HG03139 (cell line): ENCODE results near the gene USE1.
A peak's percentile ranks its signal among the peaks of the same experiment; 100 is the strongest.

Source experiments
- ATAC-seq: cut with Tn5 transposase; IDR thresholded peaks from one replicate; pipeline ENCODE4 v1.9.1; 2021; ENCODE audit not compliant: unreplicated experiment

Gene USE1

DNA sequence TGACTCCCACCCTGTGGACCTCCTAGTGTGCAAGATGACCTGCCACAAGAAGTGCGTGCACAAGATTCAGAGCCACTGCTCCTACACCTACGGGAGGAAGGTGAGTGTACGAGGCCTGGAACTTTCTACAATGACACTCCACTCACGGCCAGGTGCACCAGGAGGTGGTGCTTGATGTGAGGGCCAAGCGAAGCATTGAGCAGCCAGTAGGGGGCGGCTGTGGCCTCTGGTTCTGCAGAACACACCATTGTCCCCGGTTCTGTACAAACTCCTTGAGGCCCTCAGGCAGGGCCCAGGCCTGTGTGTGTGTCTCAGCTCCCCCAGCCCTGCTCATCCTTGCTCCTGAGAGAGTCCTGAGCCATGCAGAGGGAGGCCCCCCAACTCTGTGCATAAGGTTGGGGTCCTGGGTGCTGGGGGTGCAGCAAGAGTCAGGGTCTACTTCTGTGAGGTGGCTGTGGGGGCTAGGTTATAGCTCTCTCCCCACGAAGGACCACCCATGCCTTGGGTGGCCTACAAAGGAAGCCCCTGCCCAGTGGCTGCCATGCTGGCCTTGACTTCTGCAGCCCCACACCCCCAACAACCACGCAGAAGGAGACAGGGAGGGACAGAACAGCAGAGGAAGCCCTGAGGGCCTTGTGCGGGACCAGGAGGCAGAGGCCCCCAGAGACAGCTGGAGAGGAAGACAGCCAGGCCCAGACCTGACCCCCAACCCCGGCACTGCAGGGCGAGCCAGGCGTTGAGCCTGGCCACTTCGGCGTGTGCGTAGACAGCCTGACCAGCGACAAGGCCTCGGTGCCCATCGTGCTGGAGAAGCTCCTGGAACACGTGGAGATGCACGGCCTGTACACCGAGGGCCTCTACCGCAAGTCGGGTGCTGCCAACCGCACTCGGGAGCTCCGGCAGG is 9.7 kb upstream of the USE1 start:
- no peak for ATAC-seq

DNA sequence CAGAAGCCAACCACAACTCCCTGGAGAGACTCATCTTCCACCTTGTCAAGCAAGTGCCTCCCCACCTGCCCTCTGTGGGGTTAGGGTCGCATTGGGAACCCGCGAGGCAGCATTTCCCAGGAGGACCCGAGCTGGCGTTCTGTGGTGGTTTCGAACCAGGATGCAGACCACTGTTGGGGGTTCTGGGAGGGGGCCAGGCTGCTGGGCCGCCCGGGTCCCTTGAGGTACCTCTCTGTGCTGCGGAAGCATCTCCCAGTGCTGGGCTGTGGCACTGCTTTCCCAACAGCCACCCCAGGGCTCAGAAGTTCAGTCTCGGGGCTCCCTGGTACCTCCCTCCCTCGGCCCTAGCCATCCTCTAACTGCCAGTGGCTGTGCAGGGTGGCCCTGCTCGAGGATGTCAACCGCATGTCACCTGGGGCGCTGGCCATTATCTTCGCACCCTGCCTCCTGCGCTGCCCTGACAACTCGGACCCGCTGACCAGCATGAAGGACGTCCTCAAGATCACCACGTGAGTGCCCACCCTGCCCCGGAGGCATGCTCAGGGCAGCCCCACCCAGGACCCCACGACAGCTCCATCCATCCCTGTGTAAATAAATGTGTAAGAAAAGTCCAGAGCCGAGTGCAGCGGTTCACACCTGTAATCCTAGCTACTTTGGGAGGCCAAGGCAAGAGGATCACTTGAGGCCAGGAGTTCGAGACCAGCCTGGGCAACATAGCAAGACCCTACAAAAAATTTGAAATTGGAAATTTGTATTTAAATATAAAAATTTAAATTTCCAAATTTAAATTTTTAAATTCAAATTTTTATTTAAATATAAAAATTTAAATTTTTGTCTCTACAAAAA is 8.2 kb upstream of the USE1 start:
- no peak for ATAC-seq

DNA sequence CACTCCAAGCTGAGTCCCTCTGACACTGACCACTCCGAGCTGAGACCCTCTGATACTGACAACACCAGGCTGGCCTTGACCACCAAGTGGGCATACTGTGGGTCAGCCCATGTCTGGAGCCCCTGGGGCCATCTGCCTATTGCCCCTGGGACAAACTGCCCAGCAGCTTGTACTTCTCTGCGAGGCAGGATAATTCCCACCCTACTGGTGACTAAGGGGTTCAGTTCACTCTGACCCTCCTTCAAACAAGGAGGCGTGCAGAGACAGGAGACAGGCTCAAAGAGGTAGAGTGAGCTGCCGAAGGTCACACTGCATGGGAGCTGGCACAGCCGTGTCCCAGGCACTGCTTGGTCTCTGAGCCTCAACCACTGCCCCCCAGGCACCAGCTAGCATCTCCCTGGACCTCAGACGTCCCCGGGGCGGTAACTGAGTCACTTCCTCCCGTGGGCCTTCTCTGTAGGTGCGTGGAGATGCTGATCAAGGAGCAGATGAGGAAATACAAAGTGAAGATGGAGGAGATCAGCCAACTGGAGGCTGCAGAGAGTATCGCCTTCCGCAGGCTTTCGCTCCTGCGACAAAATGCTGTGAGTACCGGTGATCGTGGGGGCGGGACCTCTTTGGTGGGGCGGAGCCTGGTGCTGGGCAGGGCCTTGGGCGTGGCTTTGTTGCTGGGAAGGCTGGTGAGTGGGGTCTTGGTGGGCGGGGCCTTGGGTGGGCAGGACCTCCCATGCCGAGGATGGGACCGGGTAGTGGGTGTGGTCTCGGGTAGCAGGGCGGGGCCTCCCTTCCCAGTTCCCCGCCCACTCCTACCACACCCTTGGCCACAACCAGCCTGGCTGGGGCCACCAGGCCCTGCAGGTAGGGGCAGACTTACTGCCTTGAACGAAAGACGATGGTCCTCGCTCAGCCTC is 5.8 kb upstream of the USE1 start:
- no peak for ATAC-seq

DNA sequence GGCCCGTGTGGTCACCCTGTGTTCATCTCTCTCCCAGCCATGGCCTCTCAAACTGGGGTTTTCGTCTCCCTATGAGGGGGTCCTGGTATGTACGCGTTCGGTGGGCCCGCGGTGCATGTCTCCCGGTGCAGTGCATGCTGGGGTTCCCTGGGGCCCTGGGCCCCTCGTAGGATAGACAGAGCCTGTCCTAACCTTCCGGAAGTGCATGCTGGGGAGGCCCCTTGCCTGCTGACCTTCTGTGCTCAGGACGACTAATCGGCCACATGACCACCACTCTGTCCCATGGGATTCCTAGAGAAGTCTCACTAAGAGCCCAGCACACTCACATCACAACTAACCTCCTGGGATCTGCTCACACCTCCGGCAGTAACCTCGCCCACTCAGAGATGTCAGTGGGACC is 4.9 kb upstream of the USE1 start:
- ATAC-seq = no peak

DNA sequence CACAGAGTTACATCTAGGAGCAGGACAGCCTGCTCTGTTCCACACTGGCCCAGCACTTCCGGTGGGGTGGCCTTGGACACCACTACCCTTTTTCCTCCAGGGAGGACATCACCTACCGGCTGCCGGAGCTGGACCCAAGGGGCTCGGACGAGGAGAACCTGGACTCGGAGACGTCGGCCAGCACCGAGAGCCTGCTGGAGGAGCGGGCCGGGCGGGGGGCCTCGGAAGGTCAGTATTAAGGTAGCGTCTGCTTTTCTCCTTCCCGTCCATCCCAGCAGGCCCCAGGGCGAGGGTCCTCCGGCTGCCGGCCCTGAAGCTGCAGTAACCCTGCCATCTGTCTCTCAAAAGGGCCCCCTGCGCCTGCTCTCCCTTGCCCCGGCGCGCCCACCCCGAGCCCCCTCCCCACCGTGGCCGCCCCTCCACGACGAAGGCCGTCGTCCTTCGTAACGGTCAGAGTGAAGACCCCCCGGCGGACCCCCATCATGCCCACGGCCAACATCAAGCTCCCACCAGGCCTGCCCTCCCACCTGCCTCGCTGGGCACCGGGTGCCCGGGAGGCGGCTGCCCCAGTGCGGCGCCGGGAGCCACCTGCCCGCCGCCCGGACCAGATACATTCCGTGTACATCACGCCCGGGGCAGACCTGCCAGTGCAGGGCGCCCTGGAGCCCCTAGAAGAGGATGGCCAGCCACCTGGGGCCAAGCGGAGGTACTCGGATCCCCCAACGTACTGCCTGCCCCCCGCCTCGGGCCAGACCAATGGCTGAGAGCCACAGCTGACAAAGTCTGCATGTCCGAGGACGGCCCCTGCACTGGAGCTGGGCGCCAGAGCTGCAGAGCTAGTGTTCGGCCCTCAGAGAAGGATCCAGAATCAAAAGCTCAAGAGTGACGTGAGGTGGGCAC is 3.4 kb upstream of the USE1 start:
- no peak for ATAC-seq

DNA sequence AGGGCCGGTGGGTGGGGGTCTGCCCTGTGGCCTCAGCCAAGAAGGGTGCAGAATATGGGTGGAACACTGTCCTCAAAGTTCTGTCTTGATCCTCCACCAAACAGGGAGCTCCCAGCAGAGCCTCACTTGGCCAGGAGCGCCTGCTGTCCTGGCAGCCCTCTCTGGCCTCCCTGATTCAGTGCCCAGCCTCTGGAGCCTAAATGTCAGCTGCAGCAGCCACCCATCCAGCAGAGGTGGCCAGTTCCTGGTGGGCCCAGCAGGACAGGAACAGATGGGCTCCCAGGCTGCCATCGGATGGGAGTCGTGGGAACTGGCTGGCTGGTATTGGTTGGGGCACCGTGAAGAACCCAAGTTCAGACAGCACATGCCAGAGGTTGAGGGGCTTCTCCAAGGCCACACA is 1.8 kb upstream of the USE1 start:
- no peak for ATAC-seq

DNA sequence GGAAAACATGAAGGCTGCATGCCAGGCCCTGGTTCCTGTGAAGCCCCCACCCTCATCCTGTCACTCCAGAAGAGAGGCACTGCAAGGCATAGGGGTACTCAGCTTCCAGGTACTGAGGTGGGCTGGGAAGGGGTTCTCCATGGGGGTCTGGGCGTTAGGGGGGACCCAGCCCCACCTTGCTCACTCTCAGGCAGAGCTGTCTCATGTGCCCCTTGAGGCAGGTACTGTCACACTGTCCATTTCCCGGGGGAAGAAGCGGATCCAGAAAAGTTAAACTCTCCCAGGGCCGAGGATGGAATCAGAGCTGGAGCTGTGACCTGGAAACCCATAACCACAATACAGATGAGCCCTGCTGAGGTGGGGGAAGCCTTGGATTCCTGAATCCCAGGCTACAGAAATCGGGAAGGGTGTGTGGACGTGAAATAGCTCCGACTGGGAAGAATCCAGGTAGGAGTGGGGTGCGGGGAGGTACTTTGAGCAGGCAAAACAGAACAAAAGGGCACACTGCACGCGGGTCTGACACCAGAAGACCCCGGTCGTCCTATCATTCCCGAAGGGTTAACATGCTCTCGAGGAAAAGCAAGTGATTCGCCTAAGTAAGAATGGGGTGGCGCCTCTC is 540 bp upstream of the USE1 start:
- ATAC-seq = no peak

DNA sequence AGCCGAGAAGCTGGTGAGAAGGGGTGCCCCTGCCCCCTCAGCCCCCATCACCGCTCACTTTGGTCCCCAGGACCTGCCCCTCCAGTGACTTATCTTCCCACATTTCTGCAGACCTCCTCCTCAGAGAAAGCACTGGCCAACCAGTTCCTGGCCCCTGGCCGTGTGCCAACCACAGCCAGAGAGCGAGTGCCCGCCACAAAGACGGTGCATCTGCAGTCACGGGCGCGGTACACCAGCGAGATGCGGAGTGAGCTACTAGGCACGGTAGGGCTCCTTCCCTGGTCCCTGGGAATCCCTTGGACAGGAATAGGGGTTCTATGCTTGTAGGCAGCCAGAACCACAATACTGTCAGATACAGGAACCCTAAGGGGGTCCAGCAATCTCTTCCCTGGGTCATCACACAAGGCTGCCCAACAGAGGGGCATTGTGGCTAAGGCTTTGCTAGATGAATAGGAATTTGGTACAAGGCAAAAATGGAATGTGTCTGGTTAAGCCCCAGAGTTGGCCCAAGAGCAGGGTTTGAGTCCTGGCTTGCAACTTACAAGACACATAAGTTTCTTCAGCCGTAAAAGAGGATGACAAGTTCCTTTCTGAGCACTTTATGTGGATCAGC is 1.0 kb downstream of the USE1 start:
- ATAC-seq = no peak

DNA sequence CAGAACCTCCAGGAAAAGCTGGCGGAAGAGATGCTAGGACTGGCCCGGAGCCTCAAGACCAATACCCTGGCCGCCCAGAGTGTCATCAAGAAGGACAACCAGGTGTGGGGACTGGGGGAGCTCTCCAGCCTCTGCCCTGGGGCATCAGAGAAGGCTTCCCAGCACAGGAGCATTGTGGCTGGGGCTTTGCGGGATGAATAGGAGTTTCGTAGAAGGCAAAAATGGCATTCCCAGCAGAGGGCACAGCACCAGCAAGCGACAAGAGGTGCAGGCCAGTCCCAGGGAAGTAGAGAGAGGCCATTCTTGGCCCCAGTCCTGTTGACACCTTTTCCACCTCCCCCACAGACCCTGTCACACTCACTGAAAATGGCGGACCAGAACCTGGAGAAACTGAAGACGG is 4.1 kb downstream of the USE1 start:
- ATAC-seq = no peak

DNA sequence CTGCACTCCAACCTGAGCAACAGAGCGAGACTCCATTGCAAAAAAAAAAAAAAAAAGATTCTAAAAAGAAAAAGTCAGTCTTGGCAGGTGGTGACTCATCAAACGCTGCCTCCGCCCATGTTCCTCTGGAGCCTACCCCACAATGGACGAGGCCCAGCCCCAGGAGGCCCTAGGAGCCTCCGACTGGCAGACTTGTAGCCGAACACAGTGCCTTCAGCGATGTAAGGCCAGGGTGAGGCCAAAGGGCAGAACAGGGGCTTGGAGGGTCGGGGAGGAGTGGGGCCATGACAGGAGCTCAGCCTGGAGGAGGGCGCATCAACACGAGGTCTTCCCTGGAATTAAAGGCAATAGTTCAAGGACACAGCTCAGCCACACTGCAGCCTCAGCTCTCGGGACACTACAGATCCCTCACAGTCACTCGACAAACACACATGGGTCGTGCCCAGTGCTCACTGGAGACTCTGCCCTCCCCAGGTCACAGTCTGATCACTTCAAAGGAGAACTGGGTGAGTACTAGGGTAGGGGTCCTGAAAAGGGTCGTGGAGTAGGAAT is 5.1 kb downstream of the USE1 start:
- ATAC-seq = no peak

DNA sequence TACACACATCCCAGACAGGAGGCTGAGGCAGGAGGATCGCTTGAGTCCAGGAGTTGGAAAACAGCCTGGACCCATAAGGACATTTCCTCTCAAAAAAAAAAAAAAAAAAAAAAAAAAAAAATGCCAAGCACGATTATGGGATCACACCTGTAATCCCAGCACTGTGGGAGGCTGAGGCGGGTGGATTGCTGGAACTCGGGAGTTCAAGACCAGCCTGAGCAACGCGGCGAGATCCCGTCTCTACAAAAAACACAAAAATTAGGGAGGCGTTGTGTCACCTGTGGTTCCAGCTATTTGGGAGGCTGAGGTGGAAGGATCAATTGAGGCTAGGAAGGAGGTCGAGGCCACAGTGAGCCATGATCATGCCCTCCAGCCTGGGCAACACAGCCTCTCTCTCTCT is 9.9 kb downstream of the USE1 start:
- no peak for ATAC-seq

DNA sequence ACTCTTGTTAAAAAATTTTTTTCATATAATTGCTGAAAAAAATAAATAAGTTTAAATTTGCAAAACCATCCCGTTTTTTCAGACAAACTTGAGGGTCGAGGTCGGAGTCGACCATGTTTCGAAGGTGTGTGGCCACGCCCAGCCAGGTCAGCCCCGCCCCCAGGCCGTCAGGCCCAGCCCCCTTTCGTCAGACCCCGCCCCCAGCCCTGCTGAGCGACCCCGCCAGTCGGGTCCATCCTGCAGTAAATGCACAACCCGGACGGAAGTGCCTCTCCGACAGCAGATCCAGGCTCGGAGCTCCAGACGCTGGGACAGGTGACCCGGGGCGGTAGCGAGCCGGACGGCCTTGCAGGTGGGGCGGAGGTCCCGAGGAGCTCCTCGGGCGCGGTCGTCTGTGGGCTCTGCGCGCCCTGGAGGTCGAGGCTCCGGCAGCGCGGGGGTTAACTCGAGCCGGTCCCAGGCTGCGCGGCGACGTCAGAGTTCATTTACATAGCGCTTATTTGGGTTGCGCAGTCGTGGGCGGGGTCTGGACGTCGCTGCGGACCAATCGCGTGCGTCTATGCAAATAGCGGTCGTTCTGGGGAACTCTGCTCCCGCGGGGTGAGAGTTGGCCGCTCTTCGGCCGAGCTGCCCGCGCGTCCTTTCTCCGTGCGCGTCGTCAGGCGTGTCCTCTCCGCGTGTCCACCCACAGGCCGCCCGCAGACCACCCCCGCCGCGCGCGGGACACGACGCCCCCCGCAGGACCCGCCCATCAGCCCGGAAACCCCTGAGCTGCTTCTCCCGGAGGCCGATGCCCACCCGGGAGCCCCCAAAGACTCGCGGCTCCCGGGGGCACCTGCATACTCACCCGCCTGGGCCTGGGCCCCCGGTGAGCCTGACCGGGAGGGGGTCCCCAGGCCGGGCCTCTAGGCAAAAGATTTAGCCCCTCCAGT is 11.1 kb downstream of the USE1 start, which contains the start of gene OCEL1:
Gene OCEL1 (plus strand): TSS at position 225 of the 932 bp plus-strand sequence. CDS start 22 bp downstream, at position 247.
- ATAC-seq = peak; percentile 86

DNA sequence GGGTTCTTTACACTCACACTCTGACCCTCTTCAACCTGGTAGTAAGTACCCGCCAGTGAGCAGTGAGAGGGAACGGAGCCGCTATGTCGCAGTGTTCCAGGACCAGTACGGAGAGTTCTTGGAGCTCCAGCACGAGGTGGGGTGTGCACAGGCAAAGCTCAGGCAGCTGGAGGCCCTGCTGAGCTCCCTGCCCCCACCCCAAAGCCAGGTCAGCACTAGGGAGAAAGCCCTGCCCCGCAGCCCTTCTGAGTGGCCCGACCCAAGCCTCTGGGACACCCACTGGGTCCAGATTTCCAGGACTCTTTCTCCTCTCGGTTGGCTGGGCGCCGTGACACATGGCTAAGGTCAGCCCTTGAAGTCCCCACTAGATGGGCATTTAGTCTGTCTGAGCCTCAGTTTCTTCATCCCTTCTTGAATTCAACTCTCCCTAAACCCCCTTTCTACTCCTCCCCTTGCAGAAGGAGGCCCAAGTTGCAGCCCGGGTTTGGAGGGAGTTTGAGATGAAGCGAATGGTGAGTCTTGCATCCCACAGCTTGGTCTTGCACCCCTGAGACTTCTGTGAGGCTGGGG is 12.7 kb downstream of the USE1 start:
- ATAC-seq = no peak

DNA sequence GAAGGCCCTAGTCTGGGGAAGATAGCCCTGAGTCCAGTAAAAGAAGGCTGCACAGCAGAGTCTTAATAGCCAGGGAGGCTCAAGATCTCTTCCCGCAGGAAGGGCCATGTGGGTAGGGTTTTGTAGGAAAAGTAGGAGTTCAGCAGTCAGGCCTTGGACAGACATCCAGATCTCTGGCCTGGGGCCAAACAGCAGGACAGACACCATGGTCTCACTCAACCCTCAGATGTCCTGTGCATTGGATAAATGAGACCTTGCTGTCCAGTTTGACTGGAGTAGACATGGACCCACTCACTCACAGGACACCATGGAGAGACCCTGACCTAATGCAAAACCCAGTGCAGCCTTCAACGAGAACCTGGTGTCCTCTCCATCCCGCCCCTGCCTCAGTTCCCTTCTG is 14.7 kb downstream of the USE1 start:
- ATAC-seq = no peak

DNA sequence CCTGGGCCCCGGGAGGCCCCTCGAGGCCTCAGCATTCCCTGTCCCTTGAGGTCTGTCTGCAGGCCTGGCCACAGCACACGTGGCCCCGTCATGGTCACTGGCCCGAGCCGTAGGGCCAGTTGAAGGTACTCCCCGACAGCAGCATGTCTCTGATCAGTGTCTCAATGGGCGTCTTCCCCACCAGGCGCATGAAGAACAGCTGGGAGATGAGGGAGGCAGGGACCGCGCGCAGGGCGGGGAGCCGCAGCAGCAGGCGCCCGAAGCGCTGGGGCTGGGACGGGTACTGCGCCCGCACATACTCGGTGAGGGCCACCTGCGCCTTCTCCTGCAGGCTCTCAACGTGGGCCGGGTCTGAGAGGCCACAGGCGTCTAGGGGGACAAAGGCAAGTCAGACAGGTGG is 17.1 kb downstream of the USE1 start:
- no peak for ATAC-seq

DNA sequence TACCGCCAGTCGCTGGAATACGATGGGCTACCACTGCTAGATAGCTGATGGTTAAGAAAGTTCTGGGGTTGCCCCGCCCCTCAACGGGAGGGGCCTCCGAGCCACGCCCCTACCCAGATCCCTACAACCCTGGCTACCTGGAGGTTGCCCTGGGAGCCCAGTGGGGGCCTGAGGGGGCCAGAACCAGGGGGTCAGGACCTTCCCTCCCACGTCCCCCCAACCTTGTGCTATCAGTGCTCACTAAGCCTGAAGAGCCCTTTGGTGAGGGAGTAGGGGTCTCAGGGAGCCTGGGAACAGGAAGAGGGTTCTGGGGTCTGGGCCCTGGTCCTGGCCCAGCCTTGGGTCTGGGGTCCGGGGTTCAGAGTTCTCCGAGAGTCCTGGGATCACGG is 19.7 kb downstream of the USE1 start:
- ATAC-seq = no peak

DNA sequence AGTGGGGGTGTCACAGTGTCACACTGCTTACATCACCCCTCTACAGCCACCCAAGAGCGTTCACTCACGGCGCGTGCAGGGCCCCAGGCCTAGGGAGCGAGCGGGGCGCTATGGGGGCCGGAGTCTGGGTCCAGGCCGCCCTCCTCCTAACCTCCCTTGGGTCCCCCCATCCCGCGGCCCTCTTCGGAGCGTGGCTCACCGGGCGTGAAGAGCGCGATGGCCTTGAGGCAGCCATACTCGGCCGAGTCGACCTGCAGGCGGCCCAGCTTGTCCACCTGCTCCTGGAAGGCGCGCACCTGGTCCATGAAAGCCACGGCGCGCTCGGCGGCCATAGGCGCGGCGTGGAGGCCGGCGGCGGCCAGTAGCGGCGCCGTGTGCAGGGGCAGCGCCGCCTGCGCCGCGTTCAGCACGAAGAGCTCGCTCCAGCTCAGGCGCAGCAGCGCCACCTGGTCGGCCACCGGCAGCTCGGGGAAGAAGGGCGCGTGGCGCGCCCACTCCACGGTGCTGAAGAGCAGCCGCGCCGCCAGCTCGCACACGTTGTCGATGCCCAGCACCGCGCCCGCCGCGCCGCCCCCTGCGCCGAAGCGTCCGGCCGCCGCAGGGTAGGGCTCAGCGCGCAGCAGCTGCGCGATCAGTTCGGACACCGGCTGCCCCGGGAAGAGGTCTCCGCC is 20.3 kb downstream of the USE1 start:
- no peak for ATAC-seq
